Stimulated activated CD4-positive, alpha-beta T cell treated with anti-CD3 and anti-CD28 coated beads, Interleukin-1b, Interleukin-23, amount 100 ng/mL, for 1 hour (primary cell): Measurements from ENCODE around the gene XPC.
A peak's percentile ranks its signal among the peaks of the same experiment; 100 is the strongest.
"Not testable (repeated sequence)": the region's sequence is repeated elsewhere in the genome, so short reads cannot be mapped to it uniquely, and the experiment has no call there.

Experiments
- DNase-seq, 2 donors: peaks; one replicate each; pipeline ENCODE4 v3.0.0-alpha.2; 2020; ENCODE audit warnings: low read depth in 2 of 2

The XPC gene

DNA sequence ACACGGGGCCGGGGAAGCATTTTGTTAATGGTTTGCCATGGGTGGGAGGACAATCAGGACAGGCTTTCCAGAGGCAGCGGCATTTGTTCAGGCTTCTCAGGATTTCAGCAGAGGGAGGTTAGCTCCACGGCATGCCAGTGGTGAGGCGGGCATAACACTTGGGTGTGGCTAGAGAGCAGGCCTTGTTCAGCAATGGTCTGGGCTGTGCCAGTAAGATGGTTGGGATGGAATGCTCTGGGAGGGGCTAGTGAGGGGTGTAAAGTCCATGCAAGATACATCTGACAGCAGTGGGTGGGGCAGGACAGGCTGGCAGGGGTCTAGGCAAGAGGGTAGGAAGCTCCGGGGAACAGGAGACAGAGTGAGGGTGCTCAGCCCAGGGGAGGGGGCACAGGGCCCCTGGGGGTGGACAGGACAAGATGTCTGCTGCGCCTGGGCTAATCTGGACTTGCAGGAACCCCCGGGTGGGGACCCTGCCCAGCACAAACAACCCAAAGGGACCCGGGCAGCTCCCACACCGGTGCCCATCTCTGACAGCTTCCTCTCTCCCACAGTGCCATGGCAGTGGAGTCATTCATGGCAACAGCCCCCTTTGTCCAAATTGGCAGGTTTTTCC, 45.1 kb downstream of the XPC start:
- no peak for DNase-seq

GRCh38 chr3:14132689-14133088, 45.7 kb downstream of the XPC start:
- no peak for DNase-seq

DNA sequence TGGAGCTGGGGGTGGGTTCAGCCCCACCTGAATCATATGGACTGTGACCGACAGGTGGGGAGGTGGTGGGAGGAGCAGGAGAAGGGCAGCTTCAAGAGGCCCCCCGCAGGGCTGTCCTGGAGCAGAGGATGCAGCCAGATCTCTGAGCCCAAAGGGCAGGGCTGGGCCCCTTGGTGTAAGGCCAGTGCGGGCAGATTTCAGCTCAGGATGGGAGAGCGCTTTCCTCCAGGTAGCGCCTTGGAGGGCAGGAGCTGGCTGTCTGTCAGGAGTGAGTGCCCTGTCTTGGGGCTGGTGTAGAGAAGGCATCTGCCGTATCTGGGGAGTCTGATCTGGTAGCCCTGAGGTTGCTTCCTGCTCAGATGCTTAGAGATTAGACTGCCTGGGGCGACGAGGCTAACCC, 46.3 kb downstream of the XPC start:
- DNase-seq, result no peak

GRCh38 chr3:14131134-14131533, 47.3 kb downstream of the XPC start:
- DNase-seq, result no peak

DNA sequence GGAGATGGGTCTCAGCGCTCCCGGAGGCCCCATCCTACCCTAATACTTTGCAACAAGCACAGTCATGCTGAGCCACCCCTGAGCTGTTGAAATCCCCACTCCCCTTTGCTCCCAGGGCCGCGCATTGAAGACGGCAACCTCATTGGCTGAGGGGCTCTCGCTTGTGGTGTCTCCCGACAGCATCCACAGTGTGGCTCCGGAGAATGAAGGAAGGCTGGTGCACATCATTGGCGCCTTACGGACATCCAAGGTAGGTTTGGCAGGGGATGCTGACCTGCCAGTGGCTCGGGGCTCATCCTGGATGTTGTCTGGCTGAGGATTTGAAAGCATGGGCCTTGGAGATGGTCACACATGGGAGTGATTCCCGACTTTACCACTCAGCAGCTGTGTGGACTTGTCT, 47.7 kb downstream of the XPC start:
- DNase-seq, result no peak

GRCh38 chr3:14130230-14130629, 48.2 kb downstream of the XPC start:
- DNase-seq, result no peak

- no peak for DNase-seq
These were observed 49.1 kb downstream of the XPC start for GRCh38 chr3:14129296-14129695.

DNA sequence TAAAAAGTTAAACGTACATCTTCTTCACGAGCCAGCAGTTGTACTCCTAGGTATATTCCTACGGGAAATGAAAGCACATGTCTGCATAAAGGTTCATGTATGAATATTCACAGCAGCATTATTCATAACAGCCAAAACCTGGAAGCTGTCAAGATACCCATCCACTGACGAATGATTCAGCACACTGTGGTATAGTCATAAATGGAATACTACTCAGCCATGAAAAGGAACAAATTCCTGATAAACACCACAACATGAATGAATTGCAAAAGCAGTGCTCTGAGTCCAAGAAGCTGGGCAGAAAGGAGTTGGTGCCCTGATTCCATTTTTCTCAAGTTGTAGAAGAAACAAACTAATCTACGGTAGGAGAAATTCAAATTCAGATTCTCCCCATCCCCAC, 49.7 kb downstream of the XPC start:
- no peak for DNase-seq

GRCh38 chr3:14127516-14128161, 50.8 kb downstream of the XPC start:
- no peak for DNase-seq

- no peak for DNase-seq
These were observed 51.4 kb downstream of the XPC start for GRCh38 chr3:14126887-14127505.

- no peak for DNase-seq
These were observed 52.1 kb downstream of the XPC start for GRCh38 chr3:14126017-14126886.

GRCh38 chr3:14125193-14126016, 53.0 kb downstream of the XPC start:
- no peak for DNase-seq

DNA sequence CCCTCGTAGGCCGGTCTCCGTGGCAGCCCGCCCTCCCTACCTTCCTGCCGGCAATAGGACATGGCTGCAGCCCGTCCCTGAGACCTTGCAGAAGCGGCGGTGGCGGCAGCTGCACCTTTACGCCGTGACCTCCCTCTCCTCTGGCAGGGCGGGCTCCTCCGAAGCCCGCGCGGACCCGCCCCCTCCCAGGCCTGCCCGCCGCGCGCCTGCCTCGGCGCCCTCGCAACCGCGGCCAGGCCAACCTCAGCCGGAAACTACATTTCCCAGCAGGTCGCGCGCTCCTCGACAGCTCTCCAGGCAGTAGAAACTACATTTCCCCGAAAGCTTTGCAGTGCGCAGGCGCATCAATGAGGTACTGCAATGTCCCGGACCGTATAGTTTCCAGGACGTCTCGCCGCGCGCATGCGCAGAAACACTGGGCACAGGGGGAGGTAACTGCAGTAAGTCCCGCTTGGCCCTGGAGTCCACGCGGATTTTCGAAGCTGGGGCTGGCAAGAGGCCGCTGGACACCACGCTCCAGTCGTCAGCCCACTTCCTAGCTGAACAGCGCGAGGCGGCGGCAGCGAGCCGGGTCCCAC, 53.7 kb downstream of the XPC start, which contains the start of the genes CHCHD4 and TMEM43:
Gene CHCHD4, minus strand, starts transcription at position 256 of the 578 bp plus-strand sequence. Its CDS starts 194 bp downstream, at position 62.
Gene TMEM43, plus strand, starts transcription at position 438 of the 578 bp plus-strand sequence. CDS start 142 bp downstream, outside the sequence.
- DNase-seq, result peak; percentile 90 to 96

DNA sequence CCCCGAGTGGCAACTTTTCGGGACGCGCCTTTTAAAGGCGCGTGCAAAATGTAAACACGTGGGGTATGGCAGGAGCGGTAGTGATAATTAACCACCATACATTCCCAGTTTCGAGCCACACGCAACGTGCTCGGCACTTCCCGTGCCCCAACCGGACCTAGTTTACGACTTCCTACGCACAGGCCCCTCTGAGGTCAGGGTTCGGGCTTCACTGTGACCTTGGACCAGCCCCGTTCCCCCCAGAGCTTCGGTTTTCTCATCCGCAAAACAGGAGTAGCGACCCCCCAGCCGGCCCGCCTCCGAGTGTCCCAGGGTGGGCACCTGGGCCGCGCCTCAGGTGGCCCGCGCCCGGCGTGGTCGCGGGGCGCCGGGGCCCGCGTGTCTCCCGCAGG, 54.2 kb downstream of the XPC start:
- peak in 1 of 2 donors; percentile 41 for DNase-seq

- no peak for DNase-seq
These were observed 54.8 kb downstream of the XPC start for GRCh38 chr3:14123308-14124222.

DNA sequence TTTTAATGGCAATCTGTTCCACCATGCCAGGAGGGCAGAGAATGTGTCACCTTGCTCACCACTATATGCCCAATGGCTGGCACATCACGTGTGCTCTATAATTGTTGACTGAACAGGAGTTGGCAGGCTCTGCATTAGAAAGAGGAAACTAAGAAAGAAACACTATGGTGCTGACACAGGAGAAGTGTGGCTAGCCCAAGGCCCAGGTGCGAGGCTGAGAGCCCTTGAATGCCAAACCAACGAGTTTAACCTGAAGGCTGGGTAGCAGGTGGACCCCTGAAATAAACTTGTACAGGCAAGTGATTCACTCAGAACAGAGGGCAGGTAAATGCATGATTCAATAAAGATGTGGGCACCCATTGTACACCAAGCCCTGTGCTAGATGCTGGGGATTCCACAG, 56.1 kb downstream of the XPC start:
- no peak for DNase-seq

DNA sequence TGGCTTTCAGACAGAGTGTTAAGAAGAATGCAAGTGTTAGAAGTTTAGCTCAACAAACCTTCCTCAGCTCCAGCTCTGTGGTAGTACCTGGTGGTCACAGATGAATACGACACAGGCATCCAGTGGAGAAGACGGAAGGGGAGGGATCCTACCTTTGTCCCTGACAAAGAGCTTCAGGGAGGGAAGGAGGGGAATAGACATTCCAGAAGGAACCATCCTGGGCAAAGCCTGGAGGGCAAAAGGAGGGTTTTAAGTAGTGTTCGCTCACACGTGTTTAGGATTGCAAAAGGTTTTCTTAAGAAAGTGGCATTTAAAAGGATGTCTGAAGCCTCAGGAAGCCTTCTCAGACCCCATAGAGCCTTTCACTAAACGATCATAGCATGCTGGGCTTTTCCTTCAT, 56.5 kb downstream of the XPC start:
- DNase-seq, result no peak

DNA sequence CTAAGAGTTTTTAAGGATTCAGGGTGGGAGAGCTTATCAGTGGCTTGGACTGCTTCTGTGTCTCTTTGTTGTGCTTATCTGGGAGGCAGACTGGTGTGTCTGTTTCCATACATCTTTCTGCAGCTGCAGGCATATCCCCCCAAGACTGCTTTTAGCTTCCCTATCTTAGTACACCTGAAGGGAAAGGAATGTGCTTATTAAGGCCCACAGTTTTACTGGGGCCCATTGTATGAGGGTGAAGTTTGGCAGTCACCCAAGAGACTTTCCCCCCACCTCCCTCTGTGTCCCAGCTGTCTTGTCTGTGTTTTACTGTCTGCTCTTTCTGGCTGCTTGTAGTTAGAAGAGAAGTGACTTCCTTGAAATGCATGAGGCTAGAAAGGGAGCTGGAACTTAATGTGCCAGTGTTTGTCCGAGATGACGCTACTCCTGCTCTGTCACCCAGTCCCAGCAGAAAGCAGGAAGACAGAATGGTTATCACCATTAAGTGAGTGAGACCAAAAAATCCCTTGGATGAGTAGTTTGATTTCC, 57.4 kb downstream of the XPC start:
- DNase-seq, result not testable (repeated sequence)

DNA sequence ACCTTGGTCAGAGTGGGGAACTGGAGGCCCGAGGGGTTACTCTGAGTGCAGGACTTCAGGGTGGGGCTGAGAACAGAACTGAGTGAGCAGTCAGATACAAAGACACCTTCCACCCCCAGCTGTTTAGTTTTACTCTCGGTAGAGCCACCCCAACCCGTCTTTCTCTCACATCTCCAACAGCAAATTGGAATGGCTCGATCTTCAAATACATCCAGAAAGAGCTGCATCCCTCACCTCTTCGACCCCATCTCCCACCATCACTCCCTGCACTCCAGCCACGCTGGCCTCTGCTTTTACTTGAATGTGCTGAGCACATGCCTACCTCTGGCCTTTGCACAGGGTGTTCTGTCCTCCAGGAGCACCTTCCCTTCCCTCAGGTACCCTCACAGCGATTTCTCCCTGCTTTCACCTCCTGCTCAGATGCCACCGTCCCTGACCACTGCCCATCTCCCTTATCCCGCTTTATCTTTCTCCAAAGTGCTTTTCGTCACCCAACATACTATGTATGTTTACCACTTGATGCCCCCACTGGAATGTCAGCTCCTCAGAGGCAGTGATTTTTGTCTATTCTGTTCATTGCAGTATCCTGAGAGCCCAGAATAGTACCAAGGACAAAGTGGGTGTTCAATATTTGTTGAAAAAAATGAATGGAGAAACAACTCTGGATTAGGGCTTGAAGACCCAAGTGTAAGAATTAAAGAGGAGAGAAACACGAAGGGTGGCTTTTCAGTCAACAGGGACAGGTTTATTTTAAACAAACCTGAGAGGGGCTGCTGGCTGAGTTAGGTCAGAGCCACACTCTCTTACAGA, 58.1 kb downstream of the XPC start:
- no peak for DNase-seq
